Stimulated activated CD4-positive, alpha-beta T cell treated with anti-CD3 and anti-CD28 coated beads, Interleukin-1b, Interleukin-23, amount 100 ng/mL, for 24 hours (primary cell): ENCODE data around the gene CLCN4.

ENCODE experiments used
- DNase-seq, 4 experiments: peaks; one replicate each; pipeline ENCODE4 v3.0.0-alpha.2; 2020; ENCODE audit warnings: low read depth in 4 of 4, low spot score in 1 of 4

CLCN4 gene

DNA sequence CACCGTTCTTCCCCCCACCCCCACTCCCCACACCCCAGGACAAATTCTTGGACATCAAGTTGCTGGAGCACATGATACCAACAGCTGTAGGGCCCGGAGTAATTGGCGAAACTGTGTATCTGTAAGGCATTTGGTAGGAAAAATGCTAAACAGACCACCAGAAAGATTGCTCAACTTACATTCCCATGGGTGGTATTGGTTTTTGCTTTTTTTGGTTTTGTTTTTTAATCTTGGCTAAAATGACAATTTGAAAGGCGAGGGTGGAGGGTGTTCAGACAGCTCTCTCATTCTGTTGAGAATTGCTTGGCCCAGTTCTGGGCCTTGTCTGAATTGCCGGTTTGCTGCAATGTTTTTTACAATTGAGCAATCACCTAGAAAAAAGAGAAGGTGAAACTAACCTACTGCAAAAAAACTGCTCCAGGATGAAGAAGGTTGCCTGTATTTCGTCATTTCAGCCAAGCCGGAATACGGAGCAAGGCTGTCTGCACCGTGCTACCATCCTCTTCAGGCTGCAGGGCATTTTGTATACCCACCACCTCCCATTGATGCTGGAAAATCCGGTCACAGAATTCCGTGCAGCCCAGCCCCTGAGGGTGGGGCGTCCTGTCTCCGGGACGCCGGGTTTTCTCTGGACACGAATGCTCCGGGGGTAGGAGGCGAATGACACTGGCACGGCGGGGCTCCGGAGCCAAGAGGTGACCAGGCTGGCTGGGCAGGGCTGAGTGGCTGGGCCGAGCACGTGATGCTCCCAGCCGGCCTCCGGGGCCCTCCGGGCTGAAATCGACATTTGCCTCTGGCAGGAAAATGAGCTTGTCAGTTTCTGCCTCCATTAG lies at the start of gene CLCN4:
TSS of gene CLCN4 (plus strand) at position 777 of the 833 bp plus-strand sequence. CDS start 28,058 bp downstream, outside the sequence.
- DNase-seq, result no peak

- DNase-seq, result no peak
Measured at GRCh38 chrX:10107483-10107882, 49.3 kb upstream of the CLCN4 start.

DNA sequence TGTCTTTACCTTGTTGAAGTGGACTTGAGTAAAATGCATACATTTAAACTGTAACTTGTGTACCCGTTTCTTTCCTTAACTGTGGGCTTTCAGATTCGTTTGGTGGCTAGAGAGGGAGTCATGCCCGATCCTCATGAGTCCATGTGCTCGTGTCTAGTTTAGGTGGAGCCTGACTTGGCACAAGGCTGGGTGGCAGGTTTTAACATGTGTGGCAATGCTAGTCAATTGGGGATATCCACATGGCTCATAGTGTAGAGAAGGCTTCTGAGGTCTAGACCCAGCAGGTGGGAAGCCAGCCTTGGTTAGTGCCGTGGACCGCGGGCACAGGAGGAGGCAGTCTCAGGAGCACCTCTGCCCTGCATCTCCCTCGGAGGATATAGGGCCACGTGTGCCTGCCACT lies 48.5 kb upstream of the CLCN4 start:
- no peak for DNase-seq

- DNase-seq, result no peak
Measured at GRCh38 chrX:10109695-10110094, 47.1 kb upstream of the CLCN4 start.

DNA sequence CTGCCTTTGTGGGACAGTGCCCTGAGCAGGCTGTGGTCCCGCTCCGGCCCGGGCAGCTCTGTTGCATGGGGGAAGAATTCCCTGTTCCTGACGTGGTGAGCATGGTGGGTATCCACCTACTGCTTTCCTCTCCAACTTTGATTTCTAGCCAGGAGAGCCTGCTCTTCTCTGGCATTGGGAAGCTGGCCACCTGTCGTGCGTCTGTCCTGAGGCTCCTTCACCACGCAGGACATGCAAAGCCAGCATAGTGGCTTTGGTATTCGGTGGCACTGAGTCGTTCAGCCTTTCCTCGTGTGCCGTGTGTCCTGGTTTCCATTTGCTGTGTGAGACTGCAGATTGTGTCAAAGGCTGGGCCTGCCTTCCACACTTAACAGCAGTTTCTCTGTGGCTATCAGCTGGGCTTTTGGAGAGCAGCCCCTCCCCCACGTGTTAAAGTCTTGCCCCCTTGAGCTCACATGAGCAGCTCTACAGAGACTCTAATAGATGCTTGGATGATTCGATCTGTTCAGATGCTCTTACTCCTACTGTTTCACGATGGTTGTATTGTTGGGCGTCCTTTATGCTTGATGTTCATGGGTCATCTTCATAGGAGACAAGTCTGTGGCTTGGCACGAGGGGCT lies 46.3 kb upstream of the CLCN4 start:
- DNase-seq, result no peak

GRCh38 chrX:10110984-10111363 lies 45.8 kb upstream of the CLCN4 start:
- peak in 2 of 4 experiments; percentile 34 to 51 for DNase-seq

GRCh38 chrX:10111364-10112148 lies 45.2 kb upstream of the CLCN4 start:
- peak in 1 of 4 experiments; percentile 28 for DNase-seq

DNA sequence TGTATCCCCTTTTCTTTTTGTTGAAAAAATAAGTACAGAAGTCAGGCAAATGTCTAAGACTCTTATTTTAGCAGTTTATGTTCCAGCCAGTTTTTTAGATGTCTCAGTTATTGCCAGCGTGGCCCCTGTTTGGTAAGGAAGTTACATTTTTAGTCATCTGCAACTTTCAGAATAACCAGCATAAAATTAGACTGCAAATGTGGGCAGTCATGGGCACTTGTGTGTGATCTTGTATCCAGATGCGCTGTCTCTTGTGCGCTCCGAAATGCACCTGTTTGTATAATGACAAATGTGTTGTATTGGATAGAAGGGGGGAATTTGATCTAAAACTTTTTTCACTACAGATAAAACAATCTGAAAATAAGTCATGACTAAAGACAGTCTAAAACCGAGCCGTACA lies 44.3 kb upstream of the CLCN4 start:
- no peak for DNase-seq

DNA sequence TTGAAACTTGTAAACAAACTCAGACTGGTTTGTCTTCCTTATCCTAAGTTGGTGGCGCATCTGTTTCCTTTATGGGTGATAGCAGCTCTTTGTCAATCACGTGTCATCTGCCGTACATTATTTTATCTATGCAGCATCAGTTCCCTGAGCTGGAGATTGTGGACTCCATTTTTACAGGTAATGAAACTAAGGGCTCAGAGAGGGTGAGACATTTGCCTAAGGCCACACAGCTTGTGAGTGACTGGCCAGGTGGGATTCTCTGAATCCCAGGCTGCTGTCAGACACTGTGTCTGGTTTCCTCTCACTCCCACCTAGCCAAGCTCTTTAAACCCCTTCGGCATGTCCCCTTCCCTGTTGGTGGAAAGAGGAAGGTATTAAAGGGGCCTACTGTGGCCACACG lies 41.7 kb upstream of the CLCN4 start:
- no peak for DNase-seq

- no peak for DNase-seq
Measured at GRCh38 chrX:10117301-10117700, 39.5 kb upstream of the CLCN4 start.

GRCh38 chrX:10117864-10118377 lies 38.9 kb upstream of the CLCN4 start:
- no peak for DNase-seq

DNA sequence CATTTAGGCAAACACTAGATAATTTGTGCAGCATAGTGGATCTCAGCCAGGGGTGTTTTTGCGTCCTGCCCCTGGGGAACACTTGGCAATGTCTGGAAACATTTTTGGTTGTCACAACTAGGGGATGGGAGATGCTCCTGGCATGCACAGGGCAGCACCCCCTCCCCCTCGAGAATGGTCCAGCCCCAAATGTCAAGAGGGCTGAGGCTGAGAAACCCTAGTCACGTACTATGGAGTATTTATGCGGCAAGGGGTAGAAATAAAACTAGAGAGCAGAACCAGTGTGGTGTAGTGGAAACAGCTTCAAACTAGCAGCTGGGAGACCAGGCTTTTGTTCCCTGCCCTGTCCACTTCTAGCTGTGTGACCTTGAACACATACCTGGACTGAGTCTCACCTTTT lies 38.2 kb upstream of the CLCN4 start:
- no peak for DNase-seq

GRCh38 chrX:10119399-10119990 lies 37.3 kb upstream of the CLCN4 start:
- peak in 3 of 4 experiments; percentile 44 to 75 (median 49) for DNase-seq

GRCh38 chrX:10120331-10120730 lies 36.4 kb upstream of the CLCN4 start:
- DNase-seq, result no peak

- no peak for DNase-seq
Measured at GRCh38 chrX:10120828-10121227, 35.9 kb upstream of the CLCN4 start.

DNA sequence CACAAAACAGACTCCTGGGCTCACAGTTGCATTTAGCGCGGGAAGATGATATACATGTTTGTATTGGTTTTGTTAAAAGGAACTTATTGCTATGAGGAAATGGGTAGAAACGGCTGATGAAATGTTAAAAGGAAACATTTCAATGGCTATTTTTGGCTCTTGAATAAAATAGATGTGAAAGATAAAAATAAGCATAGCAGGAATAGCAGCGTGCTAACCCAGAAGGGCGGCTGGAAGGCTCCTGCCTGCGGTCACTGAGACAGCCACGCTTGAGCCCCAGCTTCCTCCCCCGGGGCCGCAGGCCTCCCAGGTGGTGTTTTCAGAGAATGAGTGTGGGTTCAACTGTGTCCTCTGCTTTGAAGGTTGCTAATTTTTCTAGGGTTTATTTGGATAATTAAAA lies 35.0 kb upstream of the CLCN4 start:
- DNase-seq, result no peak

- DNase-seq, result no peak
Measured at GRCh38 chrX:10124506-10125247, 32.1 kb upstream of the CLCN4 start.

- DNase-seq, result no peak
Measured at GRCh38 chrX:10125248-10125615, 31.5 kb upstream of the CLCN4 start.

DNA sequence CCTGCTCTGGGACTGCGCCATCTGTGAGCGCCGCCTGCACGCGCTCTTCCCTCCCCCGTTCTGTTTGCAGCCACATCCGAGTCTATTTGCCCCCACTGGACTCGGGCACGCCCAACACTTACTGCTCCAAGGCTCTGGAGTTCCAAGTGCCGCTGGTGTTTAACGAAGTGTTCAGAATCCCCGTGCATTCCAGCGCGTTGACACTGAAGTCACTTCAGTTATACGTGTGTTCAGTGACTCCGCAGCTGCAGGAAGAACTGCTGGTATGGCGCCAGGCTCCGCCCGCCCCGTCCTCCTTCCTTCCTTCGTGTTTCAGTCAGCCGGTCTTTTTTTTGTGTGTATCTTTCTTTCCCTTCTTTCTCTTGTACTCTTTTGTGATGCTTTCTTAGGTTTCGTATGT lies 30.7 kb upstream of the CLCN4 start:
- DNase-seq, result no peak

- DNase-seq, result no peak
Measured at GRCh38 chrX:10126834-10127233, 29.9 kb upstream of the CLCN4 start.

- no peak for DNase-seq
Measured at GRCh38 chrX:10128386-10128785, 28.4 kb upstream of the CLCN4 start.
